ENCODE data around the gene ADAP1.
"Not testable (repeated sequence)": the region's sequence is repeated elsewhere in the genome, so short reads cannot be mapped to it uniquely, and the experiment has no call there.

ADAP1 gene

DNA sequence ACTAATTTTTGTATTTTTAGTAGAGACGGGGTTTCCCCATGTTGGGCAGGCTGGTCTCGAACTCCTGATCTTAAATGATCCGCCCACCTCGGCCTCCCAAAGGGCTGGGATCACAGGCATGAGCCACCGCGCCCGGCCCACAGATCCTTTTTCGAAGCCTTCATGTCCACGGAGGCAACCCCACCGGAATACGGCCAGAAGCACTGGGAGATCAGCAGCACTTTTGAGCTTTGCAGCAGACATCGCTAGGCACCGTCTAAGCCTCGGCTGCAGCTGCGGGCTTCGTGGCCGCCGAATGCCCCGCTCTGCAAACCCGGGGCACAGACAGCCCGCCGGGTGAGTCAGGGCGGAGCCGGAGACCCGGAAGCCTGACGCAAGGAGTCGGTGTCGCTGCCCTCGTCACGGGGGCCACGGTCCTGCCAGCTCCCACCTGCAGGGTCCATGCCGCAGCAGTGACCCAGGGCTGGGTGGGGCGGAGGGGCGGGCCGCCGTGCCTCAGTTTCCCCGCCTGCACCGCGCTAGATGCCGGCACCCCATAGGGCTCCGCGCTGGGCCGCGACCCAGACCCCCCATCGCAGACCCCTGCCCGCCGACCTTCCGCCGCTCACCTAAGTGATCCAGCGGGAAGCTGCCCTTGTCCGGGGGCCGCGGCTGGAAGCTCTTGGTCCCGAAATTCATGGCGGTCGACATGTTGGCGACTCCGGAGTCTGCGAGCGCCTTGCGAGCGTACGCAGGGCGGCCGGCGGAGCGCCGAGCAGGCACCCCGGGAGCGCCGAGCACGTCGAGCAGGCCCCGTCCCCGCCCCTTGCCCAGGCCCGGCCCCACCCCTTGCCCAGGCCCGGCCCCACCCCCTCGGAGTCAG is 20.6 kb upstream of the ADAP1 start, which contains the start of gene COX19:
Gene COX19 (minus strand): TSS at position 730 of the 862 bp plus-strand sequence. CDS start 40 bp downstream, at position 690.
- peak; percentile 85 for DNase-seq (ENCODE audit: low read depth)

DNA sequence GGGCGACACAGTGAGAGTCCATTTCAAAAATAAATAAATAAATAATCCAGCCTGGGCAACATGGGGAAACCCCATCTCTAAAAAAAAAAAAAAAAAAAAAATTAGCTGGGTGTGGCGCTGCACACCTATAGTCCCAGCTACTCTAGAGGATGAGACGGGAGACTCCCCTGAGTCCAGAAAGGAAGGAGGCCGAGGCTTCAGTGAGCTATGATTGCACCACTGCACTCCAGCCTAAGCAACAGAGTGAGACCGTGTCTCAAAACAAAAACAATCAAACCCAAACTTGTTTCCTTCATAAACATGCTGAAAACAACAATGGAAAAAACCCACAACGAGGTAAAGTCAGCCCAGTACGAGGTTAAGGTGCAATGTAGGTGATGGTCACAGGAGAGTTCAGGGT is 19.7 kb upstream of the ADAP1 start:
- no peak for DNase-seq (ENCODE audit: low read depth)

DNA sequence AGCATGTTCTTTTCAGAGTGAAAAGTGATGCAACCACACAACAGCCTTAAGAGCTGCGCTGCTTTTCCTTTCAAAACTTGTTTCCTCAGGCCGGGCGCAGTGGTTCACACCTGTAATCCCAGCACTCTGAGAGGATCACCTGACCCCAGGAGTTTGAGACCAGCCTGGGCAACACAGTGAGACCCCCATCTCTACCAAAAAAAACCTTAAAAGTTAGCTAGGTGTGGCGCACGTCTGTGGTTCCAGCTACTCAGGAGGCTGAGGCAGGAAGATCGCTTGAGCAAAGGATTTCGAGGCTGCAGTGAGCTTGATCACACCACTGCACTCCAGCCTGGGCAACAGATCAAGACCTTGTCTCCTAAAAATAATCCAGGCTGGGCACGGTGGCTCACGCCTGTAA is 18.8 kb upstream of the ADAP1 start:
- DNase-seq (ENCODE audit: low read depth), result no peak

DNA sequence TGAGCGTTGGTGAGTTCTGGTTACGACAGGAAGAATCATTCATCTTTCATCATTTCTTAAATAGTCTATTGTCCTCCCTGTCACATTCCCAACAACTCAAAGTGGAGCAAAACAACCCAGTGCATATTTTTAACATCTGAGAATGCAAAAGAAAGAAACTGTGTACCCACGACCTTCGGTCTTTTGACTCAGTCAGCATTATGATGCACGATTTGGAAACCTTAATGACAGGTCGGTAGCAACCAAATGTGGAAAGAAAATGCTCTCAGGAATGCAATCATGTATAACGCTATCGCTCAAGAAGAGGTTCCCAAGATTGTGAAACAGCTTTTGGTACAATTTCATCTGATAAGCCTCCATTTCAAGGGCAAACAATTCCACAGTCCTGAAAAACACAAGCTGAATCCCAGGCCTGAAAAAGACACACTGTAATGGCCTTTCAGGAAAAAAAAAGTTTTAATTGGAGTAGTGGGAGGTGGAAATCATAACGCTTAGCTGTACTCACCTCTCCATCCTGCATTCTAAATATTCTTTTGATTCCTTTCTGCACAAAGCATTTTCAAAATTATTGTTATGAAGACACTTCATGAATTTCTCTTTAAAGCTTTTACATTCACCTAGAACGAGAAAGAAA is 18.3 kb upstream of the ADAP1 start:
- no peak for DNase-seq (ENCODE audit: low read depth)

DNA sequence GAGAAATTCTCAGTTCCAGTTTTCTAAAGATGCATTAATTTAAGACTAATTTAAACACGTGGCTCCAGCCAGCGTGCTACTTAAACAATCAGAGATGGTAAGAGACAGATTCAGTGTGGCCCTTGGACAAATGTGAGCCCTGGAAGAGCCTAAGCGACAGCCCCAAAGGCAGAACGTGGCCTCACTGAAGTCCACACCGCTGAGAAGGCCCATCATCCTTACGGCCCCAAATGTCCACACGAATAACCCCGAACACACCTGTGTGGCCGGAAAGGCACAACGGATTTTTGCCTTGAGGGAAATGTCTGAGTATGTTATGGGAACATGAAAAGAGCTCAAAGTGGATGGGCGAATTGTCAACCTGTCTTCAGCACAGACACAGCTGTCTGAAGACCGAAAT is 17.6 kb upstream of the ADAP1 start:
- DNase-seq (ENCODE audit: low read depth), result no peak

DNA sequence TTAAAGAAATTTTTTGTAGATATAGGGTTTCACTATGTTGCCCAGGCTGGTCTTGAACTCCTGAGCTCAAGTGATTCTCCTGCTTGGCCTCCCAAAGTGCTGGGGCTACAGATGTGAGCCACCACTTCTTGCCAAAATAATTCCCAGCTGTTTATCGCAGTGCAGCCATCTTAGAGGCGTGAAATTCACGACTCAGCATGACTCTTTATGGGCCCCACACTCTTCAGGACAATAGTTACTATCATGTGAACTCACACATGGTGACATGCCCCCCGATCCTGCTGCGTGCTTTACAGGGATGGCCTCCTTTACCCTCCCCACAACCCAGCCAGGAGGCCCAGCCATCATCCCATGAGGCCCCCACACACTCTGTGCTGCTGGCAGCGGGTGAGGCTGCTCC is 16.3 kb upstream of the ADAP1 start:
- DNase-seq (ENCODE audit: low read depth), result no peak

DNA sequence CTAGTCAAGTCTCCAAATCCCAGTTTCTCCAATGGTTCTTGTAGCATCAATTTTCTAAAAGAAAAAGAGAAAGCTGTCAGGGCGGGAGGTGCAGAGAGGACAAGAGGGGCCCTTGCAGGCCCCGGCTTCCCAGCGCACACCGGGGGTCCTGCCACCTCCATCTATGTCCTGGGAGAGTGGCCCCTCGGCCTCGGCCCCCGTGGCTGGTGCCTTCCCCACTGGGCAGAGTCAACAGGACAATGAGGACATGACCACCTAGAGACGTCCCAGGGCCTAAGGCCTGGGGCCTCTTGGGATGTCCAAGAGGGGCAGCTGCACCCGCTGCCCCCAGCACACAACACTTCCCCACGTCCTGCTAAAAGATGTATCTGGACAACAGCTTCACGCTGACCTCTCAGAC is 14.9 kb upstream of the ADAP1 start:
- DNase-seq (ENCODE audit: low read depth), result no peak

DNA sequence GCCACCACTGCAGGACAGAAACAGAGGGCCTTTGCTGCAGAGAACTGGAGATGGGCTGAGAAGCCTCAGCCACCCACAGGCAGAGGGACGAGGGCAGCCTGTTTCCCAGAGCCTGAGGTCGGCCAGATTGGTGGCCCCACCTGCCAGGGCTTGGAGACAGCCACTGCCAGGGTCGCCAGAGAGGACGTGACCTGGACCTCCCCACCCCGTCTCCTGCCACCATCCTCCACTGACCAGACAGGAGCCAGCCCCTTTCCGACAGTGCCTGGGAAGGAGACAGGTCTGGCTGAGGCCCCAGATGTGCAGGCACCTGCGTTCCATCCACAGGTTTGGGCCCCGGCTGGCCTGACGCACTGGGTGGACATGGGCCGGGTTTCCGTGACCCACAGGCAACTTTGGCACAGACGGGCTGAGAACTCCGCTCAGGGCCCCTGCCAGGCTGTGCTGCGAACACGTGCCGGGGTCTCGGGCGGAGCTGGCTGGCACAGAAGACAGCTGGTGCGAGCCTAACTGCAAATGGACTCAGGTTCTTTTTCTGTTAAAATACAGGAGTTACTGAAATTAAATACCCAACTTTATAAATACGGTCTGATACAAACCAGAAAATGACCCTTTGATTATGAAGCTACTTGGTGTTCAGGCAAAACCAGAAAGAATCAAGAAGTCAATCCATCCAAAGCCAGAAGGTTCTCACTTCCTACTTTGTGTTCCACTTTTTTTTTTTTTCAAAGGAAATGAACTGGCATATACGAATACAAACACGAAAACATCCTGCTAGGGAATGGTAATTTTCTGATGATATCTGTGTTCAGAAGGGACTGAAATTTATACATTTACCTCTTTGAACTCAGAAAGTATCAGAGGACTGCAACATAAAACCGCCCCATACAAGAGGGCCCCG is 14.0 kb upstream of the ADAP1 start:
- DNase-seq (ENCODE audit: low read depth), result no peak

DNA sequence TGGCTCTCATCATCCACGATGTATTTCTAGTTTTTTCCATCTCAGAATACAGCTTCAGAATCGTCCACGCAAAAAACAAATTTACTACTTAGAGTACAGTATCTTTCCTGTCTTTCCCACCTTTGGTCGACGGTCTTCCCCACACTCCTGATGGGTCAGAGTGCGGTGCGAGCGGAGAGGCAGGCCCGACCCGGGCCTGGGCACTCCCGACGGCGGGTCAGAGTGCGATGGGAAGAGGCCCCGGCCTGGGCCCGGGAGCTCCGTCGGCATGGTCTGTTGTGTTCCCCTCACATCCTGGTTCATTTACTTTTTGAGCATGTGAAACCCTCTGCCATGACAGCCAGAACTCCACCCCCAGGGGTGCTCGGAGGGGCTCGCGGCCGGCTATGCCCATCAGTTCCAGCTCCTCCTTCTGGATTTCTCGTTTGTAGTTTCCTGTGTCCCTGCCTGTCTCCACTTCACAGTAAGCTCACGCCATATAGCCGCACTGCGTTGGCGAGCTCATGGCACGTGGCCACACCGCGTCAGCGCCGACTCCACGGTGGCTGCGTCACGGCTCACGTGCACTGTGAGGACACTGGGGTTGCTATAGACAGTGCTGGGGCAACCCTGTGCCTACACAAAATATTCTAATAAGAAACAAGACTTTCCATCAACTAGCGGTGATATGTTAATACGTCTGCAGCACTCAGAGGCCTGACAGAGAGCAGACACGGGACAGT is 13.0 kb upstream of the ADAP1 start:
- no peak for DNase-seq (ENCODE audit: low read depth)

DNA sequence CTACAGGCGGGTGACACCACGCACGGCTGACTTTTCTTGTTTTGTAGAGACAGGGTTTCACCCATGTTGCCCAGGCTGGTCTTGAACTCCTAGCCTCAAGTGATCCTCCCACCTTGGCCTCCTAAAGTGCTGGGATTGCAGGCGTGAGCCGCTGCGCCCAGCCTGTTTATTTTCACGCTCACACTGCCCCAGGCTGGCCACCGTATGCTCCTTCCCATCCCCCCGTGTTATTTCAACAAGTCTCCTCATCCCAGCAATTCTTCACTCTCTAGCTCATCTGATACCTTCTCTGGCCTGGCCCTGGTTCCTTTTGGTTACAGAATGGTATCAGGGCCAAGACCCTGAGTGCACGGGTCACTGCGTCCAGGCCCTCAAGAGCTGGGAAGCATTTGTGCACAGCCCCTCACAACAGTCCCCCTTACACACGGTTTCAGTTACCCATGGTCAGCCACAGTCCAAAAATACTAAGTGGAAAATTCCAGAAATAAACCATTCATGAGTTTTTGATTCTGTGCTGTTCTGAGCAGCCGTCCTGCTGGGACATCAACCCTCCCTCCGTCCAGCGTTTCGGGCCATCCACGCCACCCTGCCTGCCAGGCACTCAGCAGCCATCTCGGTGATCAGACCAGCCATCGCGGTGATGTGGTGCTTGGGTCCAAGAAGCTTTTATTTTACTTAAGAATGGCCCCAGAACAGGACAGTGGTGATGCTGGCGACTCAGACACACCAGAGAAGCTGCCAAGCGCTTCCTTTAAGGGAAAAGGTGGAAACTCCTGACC is 12.0 kb upstream of the ADAP1 start:
- no peak for DNase-seq (ENCODE audit: low read depth)

DNA sequence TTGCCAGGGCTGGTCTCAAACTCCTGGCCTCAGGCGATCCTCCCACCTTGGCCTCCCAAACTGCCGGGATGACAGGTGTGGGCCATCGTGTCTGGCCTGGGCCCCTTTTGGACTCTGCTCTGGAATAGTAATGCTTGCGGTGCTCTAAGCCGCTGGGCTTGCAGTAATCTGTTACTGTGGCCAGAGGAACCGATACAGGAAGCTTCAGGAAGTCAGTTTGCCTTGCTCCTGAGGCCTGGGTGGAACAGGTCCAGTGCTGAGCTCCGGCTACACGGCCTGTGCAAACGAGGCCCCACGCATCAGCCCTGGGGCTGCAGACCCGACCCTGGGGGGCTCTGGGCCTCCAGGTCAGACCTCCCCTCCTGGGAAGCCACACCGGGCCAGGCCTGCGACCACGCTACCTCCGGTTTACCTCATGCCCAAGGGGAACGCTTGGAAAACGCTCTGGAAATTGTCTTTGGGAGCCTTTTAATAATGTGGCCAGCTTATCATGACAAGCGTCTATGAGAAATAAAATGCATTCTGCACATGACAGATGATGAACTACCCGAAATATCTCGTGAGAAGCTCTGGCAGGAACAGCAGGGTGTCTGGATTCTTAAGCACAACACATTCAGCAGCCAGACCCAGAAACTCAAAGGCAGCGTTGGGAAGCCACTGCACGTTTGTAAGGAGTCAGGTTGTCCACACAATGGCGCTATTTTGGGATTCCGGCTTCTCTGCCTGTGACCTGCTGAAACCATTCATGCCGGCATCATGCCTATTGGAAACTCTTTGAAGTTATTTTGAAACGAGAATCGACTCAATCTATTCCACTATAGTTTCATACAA is 10.1 kb upstream of the ADAP1 start:
- no peak for DNase-seq (ENCODE audit: low read depth)

DNA sequence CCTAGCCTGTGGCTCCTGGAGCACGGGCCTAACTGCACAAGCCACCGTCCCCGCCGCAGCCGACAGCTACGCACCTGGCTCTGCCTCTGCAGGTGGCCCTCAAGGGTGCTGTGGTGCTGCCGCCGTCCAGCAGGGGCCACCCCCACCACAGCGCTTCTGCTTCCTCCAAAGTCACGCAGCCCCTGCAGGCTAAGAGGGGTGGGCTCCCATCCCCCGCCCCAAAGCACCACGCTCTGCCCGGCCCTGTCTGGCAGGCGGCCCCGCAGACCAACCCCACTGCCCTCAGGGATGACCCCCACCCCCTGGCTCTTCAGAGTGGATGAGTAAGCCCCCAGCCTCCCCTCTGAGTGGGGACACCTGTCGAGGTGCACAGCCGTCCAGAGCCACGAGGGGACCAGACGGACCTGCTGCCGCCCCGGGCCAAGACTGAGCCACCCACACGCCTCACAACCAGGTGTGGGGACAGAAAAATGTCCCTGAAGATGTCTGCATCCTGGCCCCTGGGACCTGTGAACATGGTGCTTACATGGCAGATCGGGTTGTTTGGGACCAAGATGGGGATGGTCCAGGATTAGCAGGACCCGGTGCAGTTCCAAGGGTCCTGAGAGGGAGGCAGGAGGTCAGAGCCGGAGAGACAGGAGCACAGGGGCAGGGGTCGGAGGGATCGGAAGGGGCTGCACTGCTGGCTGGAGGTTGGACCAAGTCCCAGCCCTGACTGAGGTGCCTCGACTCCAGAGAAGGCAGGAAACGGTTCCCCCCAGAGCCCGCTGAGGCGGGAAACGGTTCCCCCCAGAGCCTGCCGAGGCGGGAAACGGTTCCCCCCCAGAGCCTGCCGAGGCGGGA is 9.0 kb upstream of the ADAP1 start:
- DNase-seq (ENCODE audit: low read depth), result no peak

DNA sequence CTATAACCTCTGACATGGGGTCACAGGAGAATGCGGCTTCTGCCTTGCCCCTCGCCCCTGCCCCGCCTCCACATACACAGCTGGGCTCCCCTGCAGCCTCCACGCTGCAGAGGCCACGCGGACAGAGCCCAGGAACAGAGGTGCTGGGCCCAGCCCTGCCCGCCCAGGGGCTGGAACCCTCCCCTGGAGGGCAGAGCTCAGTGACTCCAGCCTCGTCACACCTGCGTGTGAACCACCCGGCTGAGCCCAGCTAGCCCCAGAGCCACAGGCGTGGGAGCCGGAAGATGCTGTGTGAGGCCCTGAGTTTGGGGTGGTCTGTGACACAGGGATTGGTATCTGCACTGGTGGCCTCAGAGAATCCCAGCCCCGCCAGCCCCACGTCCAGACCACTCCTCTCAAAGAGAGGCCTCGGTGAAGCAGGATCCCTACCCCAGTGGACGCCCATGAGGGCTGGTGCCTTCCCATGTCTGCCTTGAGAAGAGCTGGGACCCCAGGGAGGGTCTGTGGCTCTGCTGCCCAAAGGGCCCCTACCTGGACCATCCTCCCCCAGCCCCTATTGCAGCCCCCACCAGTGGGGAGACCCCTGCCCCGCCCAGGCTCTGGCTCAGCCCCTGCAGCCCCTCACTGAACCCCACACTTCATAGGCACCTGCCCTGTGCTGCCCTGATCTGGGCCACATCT is 8.1 kb upstream of the ADAP1 start:
- no peak for DNase-seq (ENCODE audit: low read depth)

DNA sequence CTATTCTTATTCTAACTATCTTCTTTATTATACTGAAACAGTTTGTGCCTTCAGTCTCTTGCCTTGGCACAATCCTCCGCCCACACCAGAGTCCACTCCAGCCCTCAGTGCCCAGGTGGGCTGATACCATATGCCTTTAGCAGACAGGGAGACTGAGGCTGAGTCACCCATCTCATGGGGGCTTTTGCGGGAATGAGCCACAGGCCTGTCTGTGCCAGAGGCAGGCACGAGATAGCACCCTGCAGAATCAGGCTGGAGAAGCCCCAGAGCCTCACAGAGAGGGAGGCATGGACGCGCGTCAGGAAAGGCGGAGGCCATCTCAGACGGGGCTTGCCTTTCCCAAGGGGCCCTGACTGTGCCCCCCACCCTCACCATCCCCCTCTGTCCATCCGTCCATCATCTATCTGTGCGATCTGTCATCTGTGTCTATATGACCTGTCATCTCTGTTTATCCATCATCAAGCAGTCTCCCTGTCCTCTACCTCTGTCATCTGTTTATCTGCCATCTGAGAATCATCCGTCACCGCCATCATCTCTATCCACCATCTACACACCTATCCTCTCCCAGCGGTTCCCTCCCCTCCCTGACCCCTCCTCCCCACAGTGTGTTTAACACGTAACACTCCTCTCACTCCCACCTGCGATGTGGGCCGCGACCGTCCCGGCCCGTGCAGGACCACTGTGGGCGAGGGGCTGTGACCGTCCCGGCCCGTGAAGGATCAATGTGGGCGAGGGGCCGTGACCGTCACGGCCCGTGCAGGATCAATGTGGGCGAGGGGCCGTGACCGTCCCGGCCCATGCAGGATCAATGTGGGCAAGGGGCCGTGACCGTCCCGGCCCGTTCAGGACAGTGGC is 7.3 kb upstream of the ADAP1 start:
- DNase-seq (ENCODE audit: low read depth), result no peak

DNA sequence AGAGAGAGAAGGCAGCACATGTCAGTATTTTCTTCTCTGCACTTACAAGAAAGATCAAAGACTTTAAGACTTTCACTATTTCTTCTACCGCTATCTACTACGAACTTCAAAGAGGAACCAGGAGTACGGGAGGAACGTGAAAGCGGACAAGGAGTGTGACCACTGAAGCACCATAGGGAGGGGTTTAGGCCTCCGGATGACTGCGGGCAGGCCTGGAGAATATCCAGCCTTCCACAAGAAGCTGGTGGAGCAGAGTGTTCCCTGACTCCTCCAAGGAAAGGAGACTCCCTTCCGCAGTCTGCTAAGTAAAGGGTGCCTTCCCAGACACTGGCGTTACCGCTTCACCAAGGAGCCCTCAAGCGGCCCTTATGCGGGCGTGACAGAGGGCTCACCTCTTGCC is 6.5 kb upstream of the ADAP1 start:
- not testable (repeated sequence) for DNase-seq (ENCODE audit: low read depth)

DNA sequence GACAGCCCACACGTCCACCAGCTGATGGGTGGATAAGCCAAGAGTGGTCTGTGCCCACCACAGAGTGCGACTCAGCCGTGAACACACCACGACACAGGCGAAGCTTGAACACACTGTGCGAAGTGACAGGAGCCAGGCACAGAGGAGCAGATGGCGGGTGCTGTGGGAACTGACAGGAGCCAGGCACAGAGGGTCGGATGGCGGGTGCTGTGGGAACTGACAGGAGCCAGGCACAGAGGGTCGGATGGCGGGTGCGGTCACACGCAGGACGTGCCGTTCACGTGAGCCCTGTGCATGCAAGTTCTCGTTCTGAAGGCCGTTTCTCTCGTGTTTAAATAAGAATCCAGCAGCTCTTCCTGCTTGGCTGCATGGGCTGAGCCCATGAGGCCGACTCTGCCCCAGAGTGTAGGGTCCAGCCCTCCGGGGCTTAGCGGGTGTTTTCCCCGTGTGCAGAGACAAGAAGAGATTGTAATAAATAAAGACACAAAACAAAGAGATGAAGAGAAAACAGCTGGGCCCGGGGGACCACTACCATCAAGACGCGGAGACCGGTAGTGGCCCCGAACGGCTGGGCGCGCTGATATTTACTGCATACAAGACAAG is 5.9 kb upstream of the ADAP1 start:
- no peak for DNase-seq (ENCODE audit: low read depth)

DNA sequence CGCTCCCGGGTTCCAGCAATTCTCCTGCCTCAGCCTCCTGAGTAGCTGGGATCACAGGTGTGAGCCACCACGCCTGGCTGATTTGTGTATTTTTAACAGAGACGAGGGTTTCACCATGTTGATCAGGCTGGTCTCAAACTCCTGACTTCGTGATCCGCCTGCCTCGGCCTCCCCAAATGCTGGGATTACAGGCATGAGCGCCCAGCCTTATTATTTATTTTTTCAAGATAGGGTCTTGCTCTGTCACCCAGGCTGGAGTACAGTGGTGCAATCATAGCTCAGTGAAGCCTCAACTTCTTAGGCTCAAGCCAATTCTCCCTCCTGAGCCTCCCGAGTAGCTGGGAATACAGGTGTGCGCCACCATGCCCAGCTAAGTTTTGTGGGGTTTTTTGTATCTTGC is 5.3 kb upstream of the ADAP1 start:
- not testable (repeated sequence) for DNase-seq (ENCODE audit: low read depth)

All from T follicular helper cell (primary cell).